SKM-1 (cell line): Measurements from ENCODE around the gene P2RY12.
"Not testable (repeated sequence)": the region's sequence is repeated elsewhere in the genome, so short reads cannot be mapped to it uniquely, and the experiment has no call there.

Source experiments
- DNase-seq: peaks from one replicate; lab custom pipeline; 2025; ENCODE audit not compliant: unreplicated experiment; lab: John Stamatoyannopoulos, UW

P2RY12 gene

GRCh38 chr3:151393146-151393830 lies 8.7 kb upstream of the P2RY12 start:
- no peak for DNase-seq

GRCh38 chr3:151392191-151392590 lies 7.6 kb upstream of the P2RY12 start:
- not testable (repeated sequence) for DNase-seq

- DNase-seq: no peak
Observed at GRCh38 chr3:151391720-151392119, 7.2 kb upstream of the P2RY12 start.

GRCh38 chr3:151387842-151388241 lies 3.3 kb upstream of the P2RY12 start:
- DNase-seq: no peak

- no peak for DNase-seq
Observed at GRCh38 chr3:151387432-151387831, 2.9 kb upstream of the P2RY12 start.

- DNase-seq: no peak
Observed at GRCh38 chr3:151386056-151386455, 1.5 kb upstream of the P2RY12 start.

GRCh38 chr3:151383956-151384355 lies 597 bp downstream of the P2RY12 start:
- no peak for DNase-seq

- no peak for DNase-seq
Observed at GRCh38 chr3:151383111-151383510, 1.4 kb downstream of the P2RY12 start.

- DNase-seq: peak; percentile 66
Observed at GRCh38 chr3:151382671-151383070, 1.9 kb downstream of the P2RY12 start.

GRCh38 chr3:151379083-151379734 lies 5.3 kb downstream of the P2RY12 start:
- no peak for DNase-seq

GRCh38 chr3:151377768-151378385 lies 6.7 kb downstream of the P2RY12 start:
- DNase-seq: no peak

GRCh38 chr3:151372063-151372820 lies 12.3 kb downstream of the P2RY12 start:
- DNase-seq: no peak

GRCh38 chr3:151371526-151371925 lies 13.0 kb downstream of the P2RY12 start:
- DNase-seq: no peak

GRCh38 chr3:151367448-151367847 lies 17.1 kb downstream of the P2RY12 start:
- DNase-seq: no peak

GRCh38 chr3:151366993-151367392 lies 17.6 kb downstream of the P2RY12 start:
- no peak for DNase-seq

- DNase-seq: peak; percentile 18
Observed at GRCh38 chr3:151362751-151363174, 21.8 kb downstream of the P2RY12 start.

GRCh38 chr3:151357463-151357850 lies 27.1 kb downstream of the P2RY12 start:
- DNase-seq: no peak

- no peak for DNase-seq
Observed at GRCh38 chr3:151356794-151357462, 27.6 kb downstream of the P2RY12 start.

GRCh38 chr3:151351648-151352047 lies 32.9 kb downstream of the P2RY12 start:
- no peak for DNase-seq

GRCh38 chr3:151351219-151351618 lies 33.3 kb downstream of the P2RY12 start:
- no peak for DNase-seq

- DNase-seq: no peak
Observed at GRCh38 chr3:151350656-151351055, 33.9 kb downstream of the P2RY12 start.
